Effector memory CD4-positive, alpha-beta T cell (primary cell): ENCODE results near the gene ITPR3.

Experiments
- DNase-seq, 3 donors: peaks; one replicate each; pipeline ENCODE4 v3.0.0-alpha.2; 2020
- H3K27ac ChIP-seq: 2 replicates; pipeline ENCODE4 v1.7.0; 2013; ENCODE audit warnings: mild to moderate bottlenecking, low read length, moderate library complexity; ENCODE audit not compliant: insufficient read depth, poor library complexity, severe bottlenecking
- H3K27me3 ChIP-seq: replicated peaks from 2 replicates; pipeline ENCODE4 v1.7.0; 2013; ENCODE audit warnings: mild to moderate bottlenecking, low read length; ENCODE audit not compliant: insufficient read depth, control insufficient read depth, poor library complexity, severe bottlenecking
- H3K36me3 ChIP-seq: 2 replicates; pipeline ENCODE4 v1.7.0; 2013; ENCODE audit warnings: mild to moderate bottlenecking, low read length, moderate library complexity; ENCODE audit not compliant: control insufficient read depth, insufficient read depth
- H3K4me1 ChIP-seq: 2 replicates; pipeline ENCODE4 v1.7.0; 2013; ENCODE audit warnings: low read length, mild to moderate bottlenecking; ENCODE audit not compliant: control insufficient read depth, insufficient read depth, poor library complexity, severe bottlenecking
- H3K4me3 ChIP-seq: 2 replicates; pipeline ENCODE4 v1.7.0; 2013; ENCODE audit warnings: low read length, low read depth, mild to moderate bottlenecking; ENCODE audit not compliant: insufficient read depth, poor library complexity, severe bottlenecking
- H3K9me3 ChIP-seq: 2 replicates; pipeline ENCODE4 v1.7.0; 2013; ENCODE audit warnings: mild to moderate bottlenecking, low read length, moderate library complexity; ENCODE audit not compliant: control insufficient read depth

Gene ITPR3

GRCh38 chr6:33672808-33673207 is 51.7 kb downstream of the ITPR3 start:
- no peaks in the 10 kb centered on the region for H3K9me3 ChIP-seq
- no peak overlapping the region for H3K4me3 ChIP-seq
- no peaks in the 10 kb centered on the region for H3K27me3 ChIP-seq
- DNase-seq, result no peak
- peaks cover 84% of the 10 kb centered on the region for H3K36me3 ChIP-seq
- no peak overlapping the region for H3K27ac ChIP-seq
- peaks cover 9% of the 10 kb centered on the region for H3K4me1 ChIP-seq

GRCh38 chr6:33673851-33674250 is 52.7 kb downstream of the ITPR3 start:
- DNase-seq, result no peak
- Histone ChIP-seq H3K9me3 (no peaks in the 10 kb centered on the region), H3K36me3 (peaks cover 89% of the 10 kb centered on the region), H3K27me3 (no peaks in the 10 kb centered on the region), H3K4me3 (no peak overlapping the region), H3K27ac (no peak overlapping the region), H3K4me1 (peaks cover 4% of the 10 kb centered on the region)

- H3K27ac ChIP-seq, result no peak overlapping the region
- no peak for DNase-seq
- no peak overlapping the region for H3K4me3 ChIP-seq
- no peaks in the 10 kb centered on the region for H3K4me1 ChIP-seq
- H3K9me3 ChIP-seq, result no peaks in the 10 kb centered on the region
- H3K27me3 ChIP-seq, result no peaks in the 10 kb centered on the region
- H3K36me3 ChIP-seq, result peaks cover 91% of the 10 kb centered on the region
These were observed 54.8 kb downstream of the ITPR3 start for GRCh38 chr6:33675968-33676367.

GRCh38 chr6:33676416-33677142 is 55.5 kb downstream of the ITPR3 start:
- Histone ChIP-seq H3K4me1 (no peaks in the 10 kb centered on the region), H3K4me3 (no peak overlapping the region), H3K27ac (no peak overlapping the region), H3K27me3 (no peaks in the 10 kb centered on the region), H3K9me3 (no peaks in the 10 kb centered on the region), H3K36me3 (peaks cover 91% of the 10 kb centered on the region)
- no peak for DNase-seq

- no peak for DNase-seq
- H3K27ac ChIP-seq, result no peak overlapping the region
- H3K36me3 ChIP-seq, result peaks cover 91% of the 10 kb centered on the region
These were observed 56.1 kb downstream of the ITPR3 start for GRCh38 chr6:33677143-33677660.

GRCh38 chr6:33677689-33678088 is 56.6 kb downstream of the ITPR3 start:
- Histone ChIP-seq H3K4me1 (peaks cover 6% of the 10 kb centered on the region), H3K27me3 (no peaks in the 10 kb centered on the region), H3K36me3 (peaks cover 86% of the 10 kb centered on the region), H3K9me3 (no peaks in the 10 kb centered on the region), H3K27ac (no peak overlapping the region), H3K4me3 (no peak overlapping the region)
- no peak for DNase-seq

More at GRCh38 chr6:33677143-33677660, 56.1 kb downstream of the ITPR3 start:
- Histone ChIP-seq H3K27me3 (no peaks in the 10 kb centered on the region), H3K4me1 (peaks cover 1% of the 10 kb centered on the region), H3K9me3 (no peaks in the 10 kb centered on the region), H3K4me3 (no peak overlapping the region)

- no peak for DNase-seq
- Histone ChIP-seq H3K4me3 (no peak overlapping the region), H3K36me3 (peaks cover 81% of the 10 kb centered on the region)
These were observed 57.3 kb downstream of the ITPR3 start for GRCh38 chr6:33678233-33678931.

GRCh38 chr6:33678932-33679490 is 57.9 kb downstream of the ITPR3 start:
- Histone ChIP-seq H3K4me1 (peaks cover 18% of the 10 kb centered on the region), H3K27me3 (no peaks in the 10 kb centered on the region), H3K9me3 (no peaks in the 10 kb centered on the region), H3K4me3 (no peak overlapping the region), H3K27ac (no peak overlapping the region), H3K36me3 (peaks cover 81% of the 10 kb centered on the region)
- no peak for DNase-seq

More at GRCh38 chr6:33678233-33678931, 57.3 kb downstream of the ITPR3 start:
- Histone ChIP-seq H3K27me3 (no peaks in the 10 kb centered on the region), H3K9me3 (no peaks in the 10 kb centered on the region), H3K27ac (no peak overlapping the region), H3K4me1 (peaks cover 13% of the 10 kb centered on the region)

GRCh38 chr6:33679761-33680160 is 58.6 kb downstream of the ITPR3 start:
- Histone ChIP-seq H3K27ac (no peak overlapping the region), H3K9me3 (no peaks in the 10 kb centered on the region), H3K36me3 (peaks cover 81% of the 10 kb centered on the region), H3K4me1 (peaks cover 18% of the 10 kb centered on the region), H3K4me3 (no peak overlapping the region), H3K27me3 (no peaks in the 10 kb centered on the region)
- no peak for DNase-seq

GRCh38 chr6:33682341-33682740 is 61.2 kb downstream of the ITPR3 start:
- DNase-seq, result no peak
- H3K4me3 ChIP-seq, result no peak overlapping the region
- H3K9me3 ChIP-seq, result no peaks in the 10 kb centered on the region
- H3K4me1 ChIP-seq, result peaks cover 18% of the 10 kb centered on the region
- H3K36me3 ChIP-seq, result peaks cover 83% of the 10 kb centered on the region
- no peak overlapping the region for H3K27ac ChIP-seq
- no peaks in the 10 kb centered on the region for H3K27me3 ChIP-seq
